ENCODE measurements around the gene OSBPL9.
A peak's percentile ranks its signal among the peaks of the same experiment; 100 is the strongest.
"Not testable (repeated sequence)": the region's sequence is repeated elsewhere in the genome, so short reads cannot be mapped to it uniquely, and the experiment has no call there.

The OSBPL9 gene

GRCh38 chr1:51616903-51617708 lies at the start of gene OSBPL9:
TSS of gene OSBPL9 (plus strand) at chr1:51617092. CDS start at chr1:51617111, 19 bp downstream.
- peak; percentile 95 for DNase-seq

- DNase-seq: no peak
These were observed 49.2 kb upstream of the OSBPL9 start for GRCh38 chr1:51567653-51568052.

- no peak for DNase-seq
These were observed 48.5 kb upstream of the OSBPL9 start for GRCh38 chr1:51568231-51568935.

GRCh38 chr1:51569284-51570062 lies 47.4 kb upstream of the OSBPL9 start:
- peak; percentile 63 for DNase-seq

GRCh38 chr1:51570063-51570710 lies 46.7 kb upstream of the OSBPL9 start:
- DNase-seq: peak; percentile 28

- DNase-seq: no peak
These were observed 44.5 kb upstream of the OSBPL9 start for GRCh38 chr1:51572365-51572764.

- no peak for DNase-seq
These were observed 42.1 kb upstream of the OSBPL9 start for GRCh38 chr1:51574796-51575195.

GRCh38 chr1:51575406-51576084 lies 41.3 kb upstream of the OSBPL9 start:
- no peak for DNase-seq

GRCh38 chr1:51576085-51576444 lies 40.8 kb upstream of the OSBPL9 start:
- DNase-seq: no peak

GRCh38 chr1:51576923-51577322 lies 40.0 kb upstream of the OSBPL9 start:
- no peak for DNase-seq

- no peak for DNase-seq
These were observed 38.3 kb upstream of the OSBPL9 start for GRCh38 chr1:51578383-51579109.

GRCh38 chr1:51581238-51581637 lies 35.7 kb upstream of the OSBPL9 start:
- DNase-seq: no peak

GRCh38 chr1:51583532-51583931 lies 33.4 kb upstream of the OSBPL9 start:
- DNase-seq: no peak

- DNase-seq: no peak
These were observed 32.9 kb upstream of the OSBPL9 start for GRCh38 chr1:51584021-51584420.

GRCh38 chr1:51592711-51593110 lies 24.2 kb upstream of the OSBPL9 start:
- no peak for DNase-seq

GRCh38 chr1:51594716-51595115 lies 22.2 kb upstream of the OSBPL9 start:
- no peak for DNase-seq

- DNase-seq: no peak
These were observed 16.4 kb upstream of the OSBPL9 start for GRCh38 chr1:51600529-51600928.

GRCh38 chr1:51600965-51601364 lies 15.9 kb upstream of the OSBPL9 start:
- no peak for DNase-seq

- DNase-seq: no peak
These were observed 10.8 kb upstream of the OSBPL9 start for GRCh38 chr1:51605961-51606723.

- DNase-seq: no peak
These were observed 9.2 kb upstream of the OSBPL9 start for GRCh38 chr1:51607681-51608095.

- DNase-seq: not testable (repeated sequence)
These were observed 6.8 kb upstream of the OSBPL9 start for GRCh38 chr1:51610104-51610503.

Data from KG1 (cell line).